GM21526 (cell line): Measurements from ENCODE around the gene MME.

Source experiments
- ATAC-seq: cut with Tn5 transposase; IDR thresholded peaks from one replicate; pipeline ENCODE4 v1.9.1; 2021; ENCODE audit warnings: moderate library complexity; ENCODE audit not compliant: unreplicated experiment, low FRiP score

Gene MME

GRCh38 chr3:155228676-155229075, 148.6 kb downstream of the MME start:
- no peak for ATAC-seq

- ATAC-seq = no peak
Observed at GRCh38 chr3:155229086-155229485, 149.0 kb downstream of the MME start.

GRCh38 chr3:155230382-155230781, 150.3 kb downstream of the MME start:
- no peak for ATAC-seq

GRCh38 chr3:155231792-155232191, 151.7 kb downstream of the MME start:
- peak; percentile 42 for ATAC-seq

GRCh38 chr3:155232605-155233004, 152.5 kb downstream of the MME start:
- no peak for ATAC-seq

GRCh38 chr3:155233213-155233612, 153.1 kb downstream of the MME start:
- ATAC-seq = no peak
